GM21825 (cell line): ENCODE data around the gene GRK5.

Source experiments
- ATAC-seq: cut with Tn5 transposase; IDR thresholded peaks from one replicate; pipeline ENCODE4 v1.9.1; 2021; ENCODE audit warnings: mild to moderate bottlenecking, moderate library complexity; ENCODE audit not compliant: unreplicated experiment

GRK5 gene

GRCh38 chr10:119314486-119314885 lies 107.1 kb downstream of the GRK5 start:
- no peak for ATAC-seq

- peak; percentile 52 for ATAC-seq
Measured at GRCh38 chr10:119315128-119316001, 108.0 kb downstream of the GRK5 start.

GRCh38 chr10:119316002-119316358 lies 108.6 kb downstream of the GRK5 start:
- no peak for ATAC-seq

- no peak for ATAC-seq
Measured at GRCh38 chr10:119316729-119317097, 109.3 kb downstream of the GRK5 start.

- ATAC-seq = no peak
Measured at GRCh38 chr10:119318411-119319160, 111.2 kb downstream of the GRK5 start.

- no peak for ATAC-seq
Measured at GRCh38 chr10:119319161-119319919, 112.0 kb downstream of the GRK5 start.

GRCh38 chr10:119319920-119320258 lies 112.5 kb downstream of the GRK5 start:
- no peak for ATAC-seq

- ATAC-seq = no peak
Measured at GRCh38 chr10:119320981-119321380, 113.6 kb downstream of the GRK5 start.

- no peak for ATAC-seq
Measured at GRCh38 chr10:119323085-119324016, 116.0 kb downstream of the GRK5 start.

GRCh38 chr10:119325131-119325530 lies 117.8 kb downstream of the GRK5 start:
- ATAC-seq = no peak

- no peak for ATAC-seq
Measured at GRCh38 chr10:119326167-119326566, 118.8 kb downstream of the GRK5 start.

- ATAC-seq = no peak
Measured at GRCh38 chr10:119327096-119327745, 119.8 kb downstream of the GRK5 start.

- no peak for ATAC-seq
Measured at GRCh38 chr10:119328223-119328622, 120.9 kb downstream of the GRK5 start.

GRCh38 chr10:119330342-119330741 lies 123.0 kb downstream of the GRK5 start:
- ATAC-seq = no peak

- no peak for ATAC-seq
Measured at GRCh38 chr10:119331061-119331460, 123.7 kb downstream of the GRK5 start.

- ATAC-seq = no peak
Measured at GRCh38 chr10:119333146-119333792, 125.9 kb downstream of the GRK5 start.

GRCh38 chr10:119335671-119336353 lies 128.4 kb downstream of the GRK5 start:
- ATAC-seq = no peak

- no peak for ATAC-seq
Measured at GRCh38 chr10:119336599-119336998, 129.2 kb downstream of the GRK5 start.

- no peak for ATAC-seq
Measured at GRCh38 chr10:119337223-119337622, 129.9 kb downstream of the GRK5 start.
